ENCODE data around the gene MYO18A.

The MYO18A gene

GRCh38 chr17:29021226-29021625 lies 159.0 kb downstream of the MYO18A start:
- no peak for DNase-seq (ENCODE audit: low spot score)
